ENCODE results near the gene B3GAT1.

DNA sequence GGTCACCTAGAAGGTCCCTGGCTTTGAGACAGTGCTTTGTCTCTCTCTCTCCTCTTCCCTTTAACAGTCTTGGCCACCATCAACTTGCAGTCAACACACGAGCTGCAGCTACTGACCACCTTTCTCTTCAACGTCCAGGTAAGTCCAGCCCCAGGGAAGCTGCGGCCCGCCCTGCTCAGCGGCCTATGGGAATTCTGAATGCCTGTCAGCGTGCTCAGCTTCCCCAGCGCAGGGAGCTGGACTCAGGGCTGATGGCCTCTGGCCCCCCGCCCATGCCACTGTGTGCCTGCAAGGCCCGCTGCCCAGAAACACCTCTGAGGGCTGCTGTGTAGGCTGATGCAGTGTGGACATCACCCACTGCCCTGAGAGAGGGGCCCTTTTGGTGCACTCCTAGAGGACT lies 47.8 kb downstream of the B3GAT1 start:
- TF ChIP-seq, protein P1, sequence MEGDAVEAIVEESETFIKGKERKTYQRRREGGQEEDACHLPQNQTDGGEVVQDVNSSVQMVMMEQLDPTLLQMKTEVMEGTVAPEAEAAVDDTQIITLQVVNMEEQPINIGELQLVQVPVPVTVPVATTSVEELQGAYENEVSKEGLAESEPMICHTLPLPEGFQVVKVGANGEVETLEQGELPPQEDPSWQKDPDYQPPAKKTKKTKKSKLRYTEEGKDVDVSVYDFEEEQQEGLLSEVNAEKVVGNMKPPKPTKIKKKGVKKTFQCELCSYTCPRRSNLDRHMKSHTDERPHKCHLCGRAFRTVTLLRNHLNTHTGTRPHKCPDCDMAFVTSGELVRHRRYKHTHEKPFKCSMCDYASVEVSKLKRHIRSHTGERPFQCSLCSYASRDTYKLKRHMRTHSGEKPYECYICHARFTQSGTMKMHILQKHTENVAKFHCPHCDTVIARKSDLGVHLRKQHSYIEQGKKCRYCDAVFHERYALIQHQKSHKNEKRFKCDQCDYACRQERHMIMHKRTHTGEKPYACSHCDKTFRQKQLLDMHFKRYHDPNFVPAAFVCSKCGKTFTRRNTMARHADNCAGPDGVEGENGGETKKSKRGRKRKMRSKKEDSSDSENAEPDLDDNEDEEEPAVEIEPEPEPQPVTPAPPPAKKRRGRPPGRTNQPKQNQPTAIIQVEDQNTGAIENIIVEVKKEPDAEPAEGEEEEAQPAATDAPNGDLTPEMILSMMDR (IDR thresholded peaks at IDR 0.05; ENCODE audit: borderline replicate concordance, extremely low read depth, low read length, poor library complexity, severe bottlenecking) = no peak
- TF ChIP-seq EZH2 (IDR thresholded peaks at IDR 0.05; ENCODE audit: borderline replicate concordance, low read depth, low read length, severe bottlenecking) = no peak

All from DND-41 (cell line).